Activated T-helper 1 cell treated with anti-CD3 and anti-CD28 coated beads, Interleukin-2, amount 50 U/mL, for 16 hours (primary cell): ENCODE measurements around the gene SPOCK1.

Experiments used
- DNase-seq, 2 donors: peaks; one replicate each; pipeline ENCODE4 v3.0.0-alpha.2; 2020; ENCODE audit warnings: low read depth in 1 of 2, low spot score in 1 of 2

SPOCK1 gene

DNA sequence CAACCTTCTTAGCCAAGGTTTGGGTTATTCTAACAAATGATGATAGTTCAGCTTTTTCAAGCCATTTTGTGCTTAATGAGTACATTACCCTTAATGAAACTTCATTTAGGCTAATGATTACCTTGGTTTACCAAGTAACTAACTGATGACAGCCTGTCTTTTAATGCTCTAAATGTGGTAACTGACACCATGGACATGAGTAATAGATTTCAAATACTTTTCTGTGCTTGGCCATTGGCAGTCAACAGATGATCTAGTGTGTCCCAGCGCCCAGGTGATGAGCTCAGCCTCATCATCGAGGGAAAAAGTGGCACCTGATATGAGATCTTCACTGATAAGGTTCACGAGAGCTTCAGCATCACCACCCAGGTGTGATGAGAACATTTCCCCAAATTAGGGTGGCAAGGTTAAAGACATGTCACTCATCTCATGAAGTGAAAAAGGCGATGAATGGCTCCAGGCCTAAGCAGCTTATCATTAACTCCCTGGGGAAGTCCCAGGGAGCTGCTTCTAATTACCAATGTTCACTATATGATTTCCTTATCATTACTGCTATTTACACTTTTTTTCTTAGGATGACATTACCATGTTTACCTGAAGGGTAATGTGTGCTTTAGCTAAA, 296.0 kb downstream of the SPOCK1 start:
- no peak for DNase-seq

DNA sequence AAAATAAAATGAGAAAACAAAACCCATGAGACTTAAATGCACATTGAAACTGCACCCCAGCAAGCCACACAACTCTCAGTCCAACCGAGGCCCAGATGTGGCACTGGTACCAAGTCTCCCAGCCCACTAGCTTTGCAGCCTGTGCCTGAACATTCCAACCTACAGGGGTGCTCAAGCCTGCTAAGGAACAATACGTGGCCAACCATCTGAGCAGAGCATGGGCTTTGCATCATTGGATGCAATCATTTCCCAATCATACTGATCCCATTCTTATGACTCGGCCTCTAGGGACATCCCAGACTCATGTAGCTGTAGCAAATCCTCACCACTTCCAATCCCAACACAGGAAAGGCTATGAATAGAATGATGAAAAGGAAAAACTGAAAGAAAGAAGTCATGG, 297.2 kb downstream of the SPOCK1 start:
- no peak for DNase-seq

- DNase-seq = no peak
Observed at GRCh38 chr5:137200906-137201700, 298.0 kb downstream of the SPOCK1 start.

DNA sequence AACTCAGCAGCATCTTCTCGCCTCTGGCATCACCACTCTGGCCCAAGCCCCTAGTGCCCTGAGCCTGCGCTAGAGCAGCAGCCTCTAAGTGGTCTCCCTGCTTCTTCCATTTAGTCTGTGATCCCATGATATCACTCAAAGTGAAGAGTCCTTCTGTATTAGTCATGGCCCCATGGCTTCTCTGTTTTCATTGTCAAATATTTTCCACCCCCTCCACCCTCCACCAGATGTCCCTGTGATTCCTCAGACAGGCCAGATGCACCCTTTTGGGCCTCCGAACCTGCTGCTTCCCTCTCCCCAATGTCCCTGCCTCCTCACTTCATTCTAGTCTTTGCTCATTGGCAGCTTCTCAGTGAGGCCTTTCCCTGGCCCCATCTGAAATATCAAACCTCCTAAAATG, 299.2 kb downstream of the SPOCK1 start:
- no peak for DNase-seq

GRCh38 chr5:137199201-137199600, 299.9 kb downstream of the SPOCK1 start:
- no peak for DNase-seq

DNA sequence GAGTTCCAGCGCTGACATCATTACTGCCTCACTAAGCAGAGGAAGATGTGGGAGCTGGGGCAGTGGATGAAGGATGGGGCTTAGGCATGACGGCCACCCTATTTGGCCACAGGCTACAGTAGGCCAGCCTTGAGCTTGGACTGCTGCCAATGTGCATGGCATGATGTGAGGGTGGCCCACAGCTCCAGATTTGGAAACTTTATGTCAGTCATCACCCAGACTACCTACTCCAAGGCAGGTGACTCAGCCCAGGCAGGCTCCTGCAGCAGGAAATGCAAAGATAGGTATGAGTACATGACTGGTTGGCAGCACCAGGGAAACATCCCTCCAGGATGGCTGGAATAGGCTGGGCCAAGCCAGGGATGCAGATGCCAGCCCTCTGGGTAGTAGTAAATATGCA, 303.6 kb downstream of the SPOCK1 start:
- no peak for DNase-seq

- no peak for DNase-seq
Observed at GRCh38 chr5:137194300-137194699, 304.8 kb downstream of the SPOCK1 start.

GRCh38 chr5:137192293-137192743, 306.8 kb downstream of the SPOCK1 start:
- no peak for DNase-seq

DNA sequence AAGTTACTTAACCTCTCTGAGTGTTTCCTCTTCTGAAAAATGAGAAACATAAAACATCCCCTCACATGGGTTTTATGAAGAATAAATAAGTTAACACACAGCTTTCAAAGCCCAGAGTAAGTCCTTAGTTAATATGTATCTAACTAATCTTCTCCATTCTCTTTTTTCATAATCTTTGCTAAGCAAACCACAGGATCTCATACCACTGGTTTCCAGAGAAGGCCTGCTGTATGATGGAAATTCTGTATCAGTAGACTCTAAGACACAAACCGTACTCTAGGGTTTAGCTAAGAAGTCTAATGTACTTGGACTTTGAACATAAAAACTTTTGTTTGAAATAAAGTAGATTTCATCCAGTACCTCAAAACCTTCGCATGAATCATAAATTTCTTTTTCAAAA, 307.9 kb downstream of the SPOCK1 start:
- no peak for DNase-seq

DNA sequence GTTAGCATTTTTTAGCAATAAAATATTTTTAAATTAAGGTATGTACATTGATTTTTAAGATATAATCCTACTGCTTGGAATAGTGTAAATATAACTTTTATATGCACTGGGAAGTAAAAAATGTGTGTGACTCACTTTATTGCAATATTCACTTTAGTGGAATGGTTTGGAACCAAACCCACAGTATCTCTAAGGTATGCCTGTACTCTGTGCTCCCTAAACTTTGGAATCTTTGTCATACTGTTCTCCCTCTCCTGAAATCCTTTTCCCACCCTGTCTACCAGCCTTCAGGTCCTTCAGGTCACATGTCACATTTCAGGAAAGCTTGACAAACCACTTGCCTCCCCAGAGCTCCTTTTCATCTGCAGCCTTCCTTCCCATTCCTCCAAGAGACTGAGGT, 308.7 kb downstream of the SPOCK1 start:
- DNase-seq = no peak

- no peak for DNase-seq
Observed at GRCh38 chr5:137190031-137190430, 309.1 kb downstream of the SPOCK1 start.

- no peak for DNase-seq
Observed at GRCh38 chr5:137188566-137188965, 310.6 kb downstream of the SPOCK1 start.

DNA sequence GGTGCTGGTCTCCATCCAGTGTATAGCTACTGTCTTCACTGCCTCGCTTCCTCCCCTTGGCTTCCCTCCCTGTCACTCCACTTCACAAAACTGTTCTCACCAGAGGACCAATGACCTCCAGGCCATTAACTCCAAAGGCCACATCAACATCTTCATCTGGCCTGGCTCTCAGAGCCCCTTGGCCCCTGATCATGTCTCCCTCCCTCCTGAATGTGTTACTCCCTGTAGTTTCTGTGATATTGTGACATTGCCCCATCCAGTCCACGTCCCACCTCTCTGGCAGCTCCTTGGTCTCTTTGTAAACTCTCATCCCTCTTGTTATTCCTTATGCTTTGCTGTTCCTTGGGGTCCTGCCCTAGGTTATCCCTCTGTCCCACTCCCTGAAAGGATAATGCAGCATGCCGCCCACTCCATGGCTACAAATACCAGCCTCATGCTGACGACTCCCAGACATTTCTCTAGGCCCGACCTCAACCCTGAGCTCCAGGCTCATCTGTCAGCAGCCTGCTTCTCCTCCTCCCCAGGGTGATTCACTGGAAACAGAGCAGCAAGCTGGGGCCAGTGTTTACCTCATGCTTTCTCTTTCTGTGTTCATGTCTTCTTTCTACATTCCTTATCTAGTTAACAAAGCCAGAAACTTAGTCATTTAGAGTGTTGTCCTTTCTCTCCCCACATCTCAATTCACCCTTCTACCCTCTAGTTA, 312.2 kb downstream of the SPOCK1 start:
- DNase-seq = no peak

- no peak for DNase-seq
Observed at GRCh38 chr5:137185193-137185592, 313.9 kb downstream of the SPOCK1 start.

DNA sequence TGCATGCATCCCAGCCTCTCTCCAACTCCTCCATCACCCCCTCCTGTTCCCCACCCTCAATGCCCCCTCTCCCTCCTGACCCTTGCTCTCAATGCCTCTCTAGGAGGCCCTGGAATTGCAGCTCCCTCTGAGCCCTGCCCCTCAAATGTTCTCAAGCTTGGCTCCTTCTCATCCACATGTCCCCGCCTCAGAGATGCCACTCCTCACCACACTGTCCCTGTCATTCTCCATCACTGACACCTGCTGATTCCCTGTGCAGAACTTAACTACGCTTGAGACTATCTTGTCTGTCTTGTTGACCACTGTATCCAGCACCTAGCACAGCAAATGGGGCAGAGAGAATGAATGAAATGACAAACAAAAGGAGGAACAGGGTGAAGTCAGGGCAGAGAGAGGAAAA, 314.4 kb downstream of the SPOCK1 start:
- no peak for DNase-seq

GRCh38 chr5:137182576-137182975, 316.6 kb downstream of the SPOCK1 start:
- no peak for DNase-seq

- DNase-seq = no peak
Observed at GRCh38 chr5:137181667-137182066, 317.5 kb downstream of the SPOCK1 start.

- DNase-seq = no peak
Observed at GRCh38 chr5:137179203-137179602, 319.9 kb downstream of the SPOCK1 start.

DNA sequence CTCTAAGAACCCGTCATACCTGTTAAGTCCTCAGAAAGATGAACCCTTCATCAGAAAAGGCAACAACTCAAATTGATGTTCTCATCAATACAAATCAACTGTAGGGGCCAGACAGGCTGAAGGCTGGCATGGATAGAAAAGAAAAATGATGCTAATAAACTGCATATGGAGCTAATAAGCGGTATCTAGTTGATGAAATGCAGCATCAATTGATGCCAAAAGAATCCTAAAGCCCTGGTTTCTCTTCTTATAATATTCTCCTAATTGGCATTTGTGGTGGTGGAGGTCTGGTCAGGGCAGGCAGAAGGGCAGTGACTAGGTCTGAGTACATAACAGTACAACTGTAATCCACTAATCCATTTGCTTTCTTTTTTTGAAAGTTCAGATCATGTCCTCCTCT, 322.5 kb downstream of the SPOCK1 start:
- no peak for DNase-seq

DNA sequence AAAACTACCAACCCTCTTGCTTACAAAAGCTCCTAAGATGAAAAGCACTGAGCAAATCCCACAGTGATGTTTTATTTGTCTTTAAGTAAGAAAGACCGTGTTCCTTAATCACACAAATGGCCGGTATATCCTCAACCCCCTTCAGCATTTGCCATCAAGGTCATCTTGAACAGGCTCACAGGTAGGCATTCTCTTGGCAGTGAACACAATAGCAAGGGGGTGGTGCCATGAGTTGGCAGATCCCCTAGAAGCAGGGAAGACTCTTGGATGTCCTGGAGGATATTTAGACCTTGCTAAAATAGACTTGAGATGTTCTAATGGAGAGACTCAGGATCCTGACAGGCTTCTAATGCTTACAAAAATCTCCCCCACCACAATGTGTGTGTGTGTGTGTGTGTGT, 323.0 kb downstream of the SPOCK1 start:
- no peak for DNase-seq

DNA sequence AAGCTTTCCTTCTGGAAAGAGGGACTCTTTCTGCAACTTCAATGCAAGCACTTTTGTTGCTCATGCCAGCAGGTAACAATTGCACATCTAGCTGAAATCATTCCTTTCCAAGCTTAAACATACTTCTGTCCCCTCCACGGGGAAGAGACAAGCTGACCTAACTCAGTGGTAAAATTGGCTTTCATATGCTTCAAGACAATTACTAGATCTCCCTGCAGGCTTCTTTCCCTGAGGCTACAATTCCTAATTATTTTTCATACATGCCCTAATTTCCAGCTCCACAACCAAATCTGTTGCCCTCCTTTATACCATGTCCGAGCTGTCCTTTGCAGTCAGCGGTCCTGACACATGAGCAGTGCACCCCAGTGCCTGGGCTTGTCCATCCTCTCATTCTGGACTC, 324.9 kb downstream of the SPOCK1 start:
- no peak for DNase-seq

DNA sequence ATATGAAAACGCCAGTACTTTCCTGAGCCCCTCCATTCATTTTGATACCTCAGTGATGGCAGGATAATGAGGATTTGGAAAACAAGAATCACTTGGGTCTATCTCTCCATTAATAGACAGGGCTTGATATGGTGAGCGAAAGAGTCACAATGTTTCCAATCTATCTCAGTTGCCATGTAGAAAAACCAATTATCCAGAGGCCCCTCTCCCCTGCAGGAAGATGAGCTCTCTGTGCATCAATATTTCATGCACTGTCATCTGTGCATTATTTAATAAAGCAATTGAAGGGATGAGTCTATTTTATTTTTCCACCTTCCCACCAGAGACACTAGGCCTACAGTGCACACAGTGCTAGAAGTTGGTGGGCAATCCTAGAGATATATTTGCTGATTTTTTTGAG, 326.9 kb downstream of the SPOCK1 start:
- DNase-seq = no peak
